ENCODE measurements around the gene SYNGAP1. TPM values are rescaled to one million over a fixed set of nuclear protein-coding genes. Genes with fewer than 3 reads are reported as not detected.
A peak's percentile ranks its signal among the peaks of the same experiment; 100 is the strongest.

The SYNGAP1 gene
- total and polyA plus RNA-seq, 9 of the 15 experiments (the other 6 are each of a cell fraction or from before 2014, with no cell fraction given) = 0.01 to 22.8 (median 3.2) TPM

DNA sequence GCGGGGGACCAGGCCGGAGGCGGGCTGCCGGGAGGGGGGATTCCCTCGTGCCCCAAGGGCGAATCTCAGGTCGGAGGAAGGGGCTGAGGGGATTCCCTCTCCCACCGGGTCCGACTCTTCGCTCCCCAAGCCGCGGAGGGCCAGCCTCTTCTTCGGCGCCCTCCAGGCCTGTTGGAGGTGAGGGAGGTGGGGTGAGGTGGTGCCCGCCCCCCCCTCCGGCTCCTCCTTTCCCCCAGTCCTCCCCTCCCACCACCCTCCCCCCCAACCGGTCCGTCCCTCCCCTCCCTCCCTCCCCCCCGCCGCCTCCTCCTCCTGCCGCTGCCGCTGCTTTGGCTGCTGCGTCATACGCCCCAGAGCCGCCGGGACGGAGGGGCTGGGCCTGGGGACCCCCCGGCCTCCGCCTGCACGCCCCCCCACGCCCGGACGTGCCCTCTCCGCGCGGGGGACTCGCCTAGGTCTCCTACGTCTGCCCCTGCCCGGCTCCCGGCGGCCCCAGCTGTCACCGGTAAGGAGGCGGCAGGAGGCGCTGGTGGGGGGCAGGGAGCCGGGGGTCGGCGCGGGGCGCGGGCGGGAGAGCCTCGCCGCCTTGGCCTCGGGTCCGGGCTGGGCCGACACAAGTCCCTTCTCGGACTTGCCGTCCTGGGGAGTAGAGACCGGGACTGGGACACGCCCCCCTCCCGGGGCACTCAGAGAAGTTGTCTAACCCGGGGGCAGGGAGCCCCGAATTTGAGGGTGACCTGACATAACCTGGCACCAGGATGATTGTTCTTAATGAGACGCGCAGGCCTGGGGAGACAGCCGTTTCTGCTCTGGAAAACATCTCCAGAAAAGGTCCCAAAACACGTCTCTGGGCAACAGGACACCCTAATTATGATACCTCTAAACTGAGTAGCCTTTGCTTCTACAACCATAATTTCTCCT is 8.9 kb upstream of the SYNGAP1 start, which contains the start of gene PHF1 (continued):
- no peak for TF ChIP-seq BRF2 (IDR thresholded peaks at IDR 0.05; ENCODE audit: borderline replicate concordance, insufficient read depth, insufficient read length)
- TF ChIP-seq TFAP4 (CRISPR knock-in tag; IDR thresholded peaks at IDR 0.05; ENCODE audit: borderline replicate concordance) = peak; percentile 79; the same call in 1 of the 2 replicates
- no peak; the same call in 1 of the 2 replicates for TF ChIP-seq CTBP1 (IDR thresholded peaks at IDR 0.05; ENCODE audit: borderline replicate concordance)
- TF ChIP-seq RB1 (IDR thresholded peaks at IDR 0.05; ENCODE audit: low read depth) = peak; percentile 46; the same call in 1 of the 2 replicates
- TF ChIP-seq ZNF449 (CRISPR knock-in tag; IDR thresholded peaks at IDR 0.05) = no peak
- TF ChIP-seq CREB5 (CRISPR knock-in tag; IDR thresholded peaks at IDR 0.05) = no peak
- TF ChIP-seq ZNF764 (CRISPR knock-in tag; IDR thresholded peaks at IDR 0.05; ENCODE audit: low read depth) = no peak
- no peak for TF ChIP-seq ZC3H8 (IDR thresholded peaks at IDR 0.05)
- TF ChIP-seq ZKSCAN8 (CRISPR knock-in tag; IDR thresholded peaks at IDR 0.05) = no peak
- TF ChIP-seq, protein P1, sequence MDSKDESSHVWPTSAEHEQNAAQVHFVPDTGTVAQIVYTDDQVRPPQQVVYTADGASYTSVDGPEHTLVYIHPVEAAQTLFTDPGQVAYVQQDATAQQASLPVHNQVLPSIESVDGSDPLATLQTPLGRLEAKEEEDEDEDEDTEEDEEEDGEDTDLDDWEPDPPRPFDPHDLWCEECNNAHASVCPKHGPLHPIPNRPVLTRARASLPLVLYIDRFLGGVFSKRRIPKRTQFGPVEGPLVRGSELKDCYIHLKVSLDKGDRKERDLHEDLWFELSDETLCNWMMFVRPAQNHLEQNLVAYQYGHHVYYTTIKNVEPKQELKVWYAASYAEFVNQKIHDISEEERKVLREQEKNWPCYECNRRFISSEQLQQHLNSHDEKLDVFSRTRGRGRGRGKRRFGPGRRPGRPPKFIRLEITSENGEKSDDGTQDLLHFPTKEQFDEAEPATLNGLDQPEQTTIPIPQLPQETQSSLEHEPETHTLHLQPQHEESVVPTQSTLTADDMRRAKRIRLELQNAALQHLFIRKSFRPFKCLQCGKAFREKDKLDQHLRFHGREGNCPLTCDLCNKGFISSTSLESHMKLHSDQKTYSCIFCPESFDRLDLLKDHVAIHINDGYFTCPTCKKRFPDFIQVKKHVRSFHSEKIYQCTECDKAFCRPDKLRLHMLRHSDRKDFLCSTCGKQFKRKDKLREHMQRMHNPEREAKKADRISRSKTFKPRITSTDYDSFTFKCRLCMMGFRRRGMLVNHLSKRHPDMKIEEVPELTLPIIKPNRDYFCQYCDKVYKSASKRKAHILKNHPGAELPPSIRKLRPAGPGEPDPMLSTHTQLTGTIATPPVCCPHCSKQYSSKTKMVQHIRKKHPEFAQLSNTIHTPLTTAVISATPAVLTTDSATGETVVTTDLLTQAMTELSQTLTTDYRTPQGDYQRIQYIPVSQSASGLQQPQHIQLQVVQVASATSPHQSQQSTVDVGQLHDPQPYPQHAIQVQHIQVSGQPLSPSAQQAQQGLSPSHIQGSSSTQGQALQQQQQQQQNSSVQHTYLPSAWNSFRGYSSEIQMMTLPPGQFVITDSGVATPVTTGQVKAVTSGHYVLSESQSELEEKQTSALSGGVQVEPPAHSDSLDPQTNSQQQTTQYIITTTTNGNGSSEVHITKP (IDR thresholded peaks at IDR 0.05; ENCODE audit: partially characterized antibody) = peak; percentile 97
- TF ChIP-seq ZNF511 (CRISPR knock-in tag; IDR thresholded peaks at IDR 0.05) = 0 out of 2 replicates have a peak, but pooled peaks have one; percentile 23
- no peak for TF ChIP-seq RBM22 (IDR thresholded peaks at IDR 0.05; ENCODE audit: low read depth, low read length, poor library complexity, severe bottlenecking)
- no peak for TF ChIP-seq ATF1 (CRISPR knock-in tag; IDR thresholded peaks at IDR 0.05)
- TF ChIP-seq ATF1 (tag; IDR thresholded peaks at IDR 0.05) = peak; percentile 50
- no peak for TF ChIP-seq NBN (IDR thresholded peaks at IDR 0.05; ENCODE audit: low read depth)
- peak; percentile 49; the same call in 1 of the 2 replicates for TF ChIP-seq PHF8 (IDR thresholded peaks at IDR 0.05; ENCODE audit: borderline replicate concordance, low read length)
- TF ChIP-seq RUNX1 (IDR thresholded peaks at IDR 0.05; ENCODE audit: low read depth) = no peak
- peak; percentile 50; the same call in 1 of the 2 replicates for TF ChIP-seq TGIF2 (CRISPR knock-in tag; IDR thresholded peaks at IDR 0.05)
